Sigmoid colon (tissue), 7 donors: ENCODE results near the gene C12orf75. TPM values are rescaled to one million over a fixed set of nuclear protein-coding genes. Genes with fewer than 3 reads are reported as not detected.
"Not testable (repeated sequence)": the region's sequence is repeated elsewhere in the genome, so short reads cannot be mapped to it uniquely, and the experiment has no call there.

Experiments used
- DNase-seq: peaks from one replicate; pipeline ENCODE4 v3.0.0-alpha.2; 2019
- H3K27ac ChIP-seq, 4 donors: fragments of 200-600 bp; sonication (generic); one replicate each; pipeline ENCODE4 v1.5.1; 2016 to 2019; ENCODE audit warnings: mild to moderate bottlenecking in 1 of 4
- H3K27me3 ChIP-seq, 3 donors: fragments of 200-600 bp; sonication (generic); one replicate each; pipeline ENCODE4 v1.5.1; 2019; ENCODE audit warnings: mild to moderate bottlenecking in 1 of 3
- H3K36me3 ChIP-seq, 4 donors: fragments of 200-600 bp; sonication (generic); one replicate each; pipeline ENCODE4 v1.5.1; 2016 to 2019
- H3K4me1 ChIP-seq, 4 donors: fragments of 200-600 bp; sonication (generic); one replicate each; pipeline ENCODE4 v1.5.1; 2017 to 2019
- H3K4me3 ChIP-seq, 4 donors: fragments of 200-600 bp; sonication (generic); one replicate each; pipeline ENCODE4 v1.5.1; 2017 to 2019; ENCODE audit warnings: mild to moderate bottlenecking in 2 of 4, moderate library complexity in 1 of 4
- H3K9me3 ChIP-seq, 4 donors: fragments of 200-600 bp in 3 of 4; sonication (generic) in 3 of 4; one replicate each; pipeline versions ENCODE4 v1.5.1 to v1.6.1; 2013 to 2019
- EP300 ChIP-seq, 4 donors: sonication (generic); formaldehyde crosslinking; IDR thresholded peaks; one replicate each; pipeline ENCODE4 v1.6.1; 2017; ENCODE audit warnings: antibody characterized with exemption in 4 of 4
- POLR2A ChIP-seq, 2 donors: fragments of 450-650 bp; IDR thresholded peaks; one replicate each; pipeline ENCODE4 v1.6.1; 2016; ENCODE audit warnings: antibody characterized with exemption in 2 of 2, mild to moderate bottlenecking in 2 of 2, moderate library complexity in 2 of 2
- POLR2AphosphoS5 ChIP-seq, 4 donors: sonication (generic); formaldehyde crosslinking; IDR thresholded peaks; one replicate each; pipeline ENCODE4 v1.6.1; 2017; ENCODE audit warnings: antibody characterized with exemption in 4 of 4
- WGBS, 2 donors: extraction: QIAGEN DNeasy Blood & Tissue Kit; methylation state at CpG; one replicate each; pipeline ENCODE4 v1.1.7; 2013; 5-methylcytosine and 5-hydroxymethylcytosine counted together
- intact Hi-C: fragments of 100-400 bp; cut with DNase I; formaldehyde crosslinking; loops from one replicate; pipeline ENCODE4 v1.15.1; 2023
- polyA plus RNA-seq, 3 donors: library from polyadenylated mRNA; stranded (reverse); fragments of 200-250 nt; gene quantifications; one replicate each; pipeline ENCODE4 v1.2.3, GENCODE V29; 2013
- total RNA-seq, 4 donors: library from RNA; depleted of rRNA; stranded (reverse); fragments of >200 nt; gene quantifications; one replicate each; pipeline ENCODE4 v1.1.0, GENCODE V29; 2016
- TF ChIP-seq, protein P1 (sequence below), 4 experiments: fragments of 450-650 bp in 3 of 4; fragments of 200-600 bp in 1 of 4; IDR thresholded peaks; one replicate each; pipeline ENCODE4 v1.5.1; 2016 to 2019; ENCODE audit warnings: antibody characterized with exemption in 4 of 4, mild to moderate bottlenecking in 3 of 4, moderate library complexity in 2 of 4
- donor health status: healthy with polysubstance abuse.
- donor health status: Bipolar disorder and iron deficiency.
- donor health status: healthy.

The C12orf75 gene
- total and polyA plus RNA-seq, 7 donors, result 1.6 to 310 (median 4.4) TPM

DNA sequence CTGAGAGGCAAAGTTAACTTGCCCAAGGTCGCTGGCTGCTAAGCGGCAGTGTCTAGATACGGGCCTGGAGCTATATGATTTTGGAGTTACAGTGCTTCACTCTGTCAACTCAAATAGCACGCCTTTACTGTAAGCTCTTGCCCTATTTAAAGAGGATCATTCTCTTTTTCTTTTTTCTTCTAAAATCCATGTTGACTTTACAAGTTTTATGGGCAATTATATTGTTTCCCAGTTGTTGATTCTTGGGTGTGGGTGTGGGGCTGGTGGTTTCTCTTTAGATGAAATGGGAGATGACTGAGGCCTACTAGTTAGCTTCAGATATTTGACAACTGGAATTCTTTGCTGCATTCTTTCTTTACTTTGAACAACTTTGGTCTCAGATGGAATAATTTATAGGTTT, 70.7 kb downstream of the C12orf75 start:
- H3K27ac ChIP-seq, result no peak overlapping the region
- no peaks in the 10 kb centered on the region for H3K4me1 ChIP-seq
- TF ChIP-seq POLR2AphosphoS5 (IDR thresholded peaks at IDR 0.05) (no peak), EP300 (IDR thresholded peaks at IDR 0.05) (no peak), POLR2A (IDR thresholded peaks at IDR 0.05) (no peak)
- TF ChIP-seq, protein P1, sequence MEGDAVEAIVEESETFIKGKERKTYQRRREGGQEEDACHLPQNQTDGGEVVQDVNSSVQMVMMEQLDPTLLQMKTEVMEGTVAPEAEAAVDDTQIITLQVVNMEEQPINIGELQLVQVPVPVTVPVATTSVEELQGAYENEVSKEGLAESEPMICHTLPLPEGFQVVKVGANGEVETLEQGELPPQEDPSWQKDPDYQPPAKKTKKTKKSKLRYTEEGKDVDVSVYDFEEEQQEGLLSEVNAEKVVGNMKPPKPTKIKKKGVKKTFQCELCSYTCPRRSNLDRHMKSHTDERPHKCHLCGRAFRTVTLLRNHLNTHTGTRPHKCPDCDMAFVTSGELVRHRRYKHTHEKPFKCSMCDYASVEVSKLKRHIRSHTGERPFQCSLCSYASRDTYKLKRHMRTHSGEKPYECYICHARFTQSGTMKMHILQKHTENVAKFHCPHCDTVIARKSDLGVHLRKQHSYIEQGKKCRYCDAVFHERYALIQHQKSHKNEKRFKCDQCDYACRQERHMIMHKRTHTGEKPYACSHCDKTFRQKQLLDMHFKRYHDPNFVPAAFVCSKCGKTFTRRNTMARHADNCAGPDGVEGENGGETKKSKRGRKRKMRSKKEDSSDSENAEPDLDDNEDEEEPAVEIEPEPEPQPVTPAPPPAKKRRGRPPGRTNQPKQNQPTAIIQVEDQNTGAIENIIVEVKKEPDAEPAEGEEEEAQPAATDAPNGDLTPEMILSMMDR (IDR thresholded peaks at IDR 0.05), result no peak
- H3K36me3 ChIP-seq, result no peaks in the 10 kb centered on the region
- WGBS, 2 donors, result 35 to 75% methylated on average over 4 of the region's 4 CpGs
- H3K9me3 ChIP-seq, result no peaks in the 10 kb centered on the region
- H3K27me3 ChIP-seq, result no peaks in the 10 kb centered on the region
- intact Hi-C loops, result no loop called here
- DNase-seq, result no peak
- no peak overlapping the region for H3K4me3 ChIP-seq

DNA sequence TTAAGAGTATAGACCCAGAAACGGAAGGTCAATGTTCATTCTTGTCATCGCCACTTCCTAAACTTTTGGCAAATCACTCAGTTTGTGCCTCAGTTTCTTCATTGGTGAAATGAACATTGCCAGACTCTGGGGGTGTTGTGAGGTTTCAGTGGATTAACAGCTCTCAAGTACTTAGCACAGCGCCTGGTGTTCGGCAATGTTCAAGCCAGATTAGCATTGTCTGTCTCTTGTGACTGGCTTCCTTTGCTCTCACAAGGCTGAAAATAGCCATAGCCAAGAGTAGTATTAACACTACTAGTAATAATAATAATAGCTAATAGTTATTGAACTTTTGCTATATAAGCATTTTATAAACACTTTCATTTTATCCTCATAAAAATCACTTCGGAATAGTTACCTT, 71.9 kb downstream of the C12orf75 start:
- WGBS, 2 donors, result 86 to 90% methylated on average over 5 of the region's 5 CpGs
- Histone ChIP-seq H3K27me3 (no peaks in the 10 kb centered on the region), H3K4me1 (no peaks in the 10 kb centered on the region), H3K4me3 (no peak overlapping the region), H3K36me3 (no peaks in the 10 kb centered on the region), H3K9me3 (no peaks in the 10 kb centered on the region), H3K27ac (no peak overlapping the region)
- intact Hi-C loops, result no loop called here
- DNase-seq, result no peak
- TF ChIP-seq EP300 (IDR thresholded peaks at IDR 0.05), result no peak
- TF ChIP-seq POLR2A (IDR thresholded peaks at IDR 0.05), result no peak
- TF ChIP-seq, protein P1 (IDR thresholded peaks at IDR 0.05), result no peak
- no peak for TF ChIP-seq POLR2AphosphoS5 (IDR thresholded peaks at IDR 0.05)

DNA sequence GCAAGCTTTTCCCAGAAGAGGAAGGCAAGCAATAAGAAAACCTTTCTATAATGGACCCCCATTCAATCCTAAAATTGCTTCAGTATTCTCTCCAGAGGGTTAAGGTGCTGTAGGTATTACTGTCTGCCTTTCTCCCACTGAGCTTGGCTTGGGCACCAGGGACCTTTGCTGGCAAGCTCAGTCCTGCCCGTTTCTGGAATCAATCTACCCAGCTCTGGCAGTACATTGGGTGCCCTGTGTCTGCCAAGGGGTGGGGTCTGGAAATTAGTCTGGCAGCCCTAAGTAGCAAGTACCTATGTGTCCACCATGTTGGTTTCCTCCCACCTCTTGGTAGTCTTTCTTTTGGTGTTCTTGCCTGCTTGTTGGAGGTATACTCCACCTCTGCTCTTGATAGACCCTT, 72.6 kb downstream of the C12orf75 start:
- intact Hi-C loops, result no loop called here
- no peak for DNase-seq
- H3K27ac ChIP-seq, result no peak overlapping the region
- 86 to 93% methylated on average over 1 of the region's 1 CpG for WGBS, 2 donors
- no peaks in the 10 kb centered on the region for H3K36me3 ChIP-seq
- H3K27me3 ChIP-seq, result no peaks in the 10 kb centered on the region
- TF ChIP-seq EP300 (IDR thresholded peaks at IDR 0.05), result no peak
- TF ChIP-seq POLR2A (IDR thresholded peaks at IDR 0.05), result no peak
- no peak overlapping the region for H3K4me3 ChIP-seq
- no peaks in the 10 kb centered on the region for H3K9me3 ChIP-seq
- H3K4me1 ChIP-seq, result no peaks in the 10 kb centered on the region

DNA sequence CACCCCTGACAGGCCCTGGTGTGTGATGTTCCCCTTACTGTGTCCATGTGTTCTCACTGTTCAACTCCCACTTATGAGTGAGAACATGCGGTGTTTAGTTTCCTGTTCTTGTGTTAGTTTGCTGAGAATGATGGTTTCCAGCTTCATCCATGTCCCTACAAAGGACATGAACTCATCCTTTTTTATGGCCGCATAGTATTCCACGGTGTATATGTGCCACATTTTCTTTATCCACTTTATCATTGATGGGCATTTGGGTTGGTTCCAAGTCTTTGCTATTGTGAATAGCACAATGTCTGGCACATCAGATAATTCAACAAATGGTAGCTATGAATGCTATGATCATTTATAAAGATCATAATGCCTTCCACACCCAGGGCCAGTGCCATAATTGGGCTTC, 73.6 kb downstream of the C12orf75 start:
- intact Hi-C loops, H3K36me3 ChIP-seq: not testable (repeated sequence)

DNA sequence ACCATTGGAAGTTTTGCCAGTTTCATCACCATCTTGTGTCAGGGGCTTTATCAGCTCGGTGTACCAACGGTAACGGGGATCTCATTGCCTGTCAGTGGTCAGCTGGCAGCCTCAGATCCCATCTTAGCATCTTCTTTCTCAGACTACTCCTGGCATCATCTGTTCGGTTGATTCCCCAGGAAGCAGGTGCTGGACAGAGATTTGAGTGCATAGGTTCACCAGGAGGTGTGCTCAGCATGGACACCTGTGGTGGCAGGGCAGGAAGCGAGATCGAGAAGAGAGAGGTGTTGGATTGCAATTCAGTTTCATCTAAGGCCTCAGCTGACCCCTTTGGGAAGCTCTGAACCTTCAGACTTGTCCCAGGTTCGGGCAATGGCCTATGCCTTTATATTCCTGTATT, 76.0 kb downstream of the C12orf75 start:
- H3K36me3 ChIP-seq, result no peaks in the 10 kb centered on the region
- intact Hi-C loops, result no loop called here
- TF ChIP-seq POLR2A (IDR thresholded peaks at IDR 0.05) (no peak), EP300 (IDR thresholded peaks at IDR 0.05) (no peak), POLR2AphosphoS5 (IDR thresholded peaks at IDR 0.05) (no peak)
- TF ChIP-seq, protein P1 (IDR thresholded peaks at IDR 0.05), result no peak
- no peaks in the 10 kb centered on the region for H3K27me3 ChIP-seq
- no peak overlapping the region for H3K27ac ChIP-seq
- no peak overlapping the region for H3K4me3 ChIP-seq
- WGBS, 2 donors, result 93 to 94% methylated on average over 7 of the region's 7 CpGs
- no peaks in the 10 kb centered on the region for H3K4me1 ChIP-seq
- DNase-seq, result no peak
- no peaks in the 10 kb centered on the region for H3K9me3 ChIP-seq

More for the DNA sequence above, 73.6 kb downstream of the C12orf75 start:
- DNase-seq, H3K27ac ChIP-seq, H3K4me1 ChIP-seq, H3K9me3 ChIP-seq, H3K4me3 ChIP-seq, H3K27me3 ChIP-seq: not testable (repeated sequence)
- 96 to 99% methylated on average over 3 of the region's 3 CpGs for WGBS, 2 donors

DNA sequence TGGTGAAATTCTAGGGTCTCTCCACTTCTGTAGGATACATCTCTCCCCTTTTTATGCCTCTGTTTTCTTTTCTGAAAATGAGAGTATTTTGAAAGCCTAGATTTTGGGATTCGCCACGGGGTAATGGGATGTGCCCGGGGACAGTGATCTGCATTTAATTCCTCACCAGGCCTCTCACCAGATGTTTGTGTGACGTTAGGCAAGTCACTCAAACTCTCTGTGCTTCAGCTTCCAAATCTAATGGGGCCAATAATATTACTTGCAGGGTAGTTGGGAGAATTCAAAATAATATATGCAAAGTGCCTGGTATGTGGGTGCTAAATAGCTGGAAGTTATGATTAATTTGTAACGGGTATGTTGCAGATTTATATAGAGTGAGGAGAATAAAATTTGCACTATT, 78.8 kb downstream of the C12orf75 start:
- intact Hi-C loops, result no loop called here
- DNase-seq, result no peak
- Histone ChIP-seq H3K4me1 (no peaks in the 10 kb centered on the region), H3K27me3 (no peaks in the 10 kb centered on the region), H3K27ac (no peak overlapping the region), H3K36me3 (no peaks in the 10 kb centered on the region), H3K4me3 (no peak overlapping the region), H3K9me3 (no peaks in the 10 kb centered on the region)
- TF ChIP-seq POLR2A (IDR thresholded peaks at IDR 0.05), result no peak
- TF ChIP-seq, protein P1 (IDR thresholded peaks at IDR 0.05), result no peak
- TF ChIP-seq POLR2AphosphoS5 (IDR thresholded peaks at IDR 0.05), result no peak
- no peak for TF ChIP-seq EP300 (IDR thresholded peaks at IDR 0.05)
- WGBS, 2 donors, result 86 to 88% methylated on average over 5 of the region's 5 CpGs
